HG03066 (cell line): ENCODE data around the gene PIK3R5.
"Not testable (repeated sequence)": the region's sequence is repeated elsewhere in the genome, so short reads cannot be mapped to it uniquely, and the experiment has no call there.

ENCODE experiments used
- ATAC-seq: cut with Tn5 transposase; IDR thresholded peaks from one replicate; pipeline ENCODE4 v1.9.1; 2021; ENCODE audit warnings: low read depth; ENCODE audit not compliant: unreplicated experiment

The PIK3R5 gene

GRCh38 chr17:8885163-8885966, 80.1 kb downstream of the PIK3R5 start:
- ATAC-seq: not testable (repeated sequence)

GRCh38 chr17:8884336-8884990, 81.0 kb downstream of the PIK3R5 start:
- ATAC-seq: no peak

- ATAC-seq: no peak
These were observed 82.2 kb downstream of the PIK3R5 start for GRCh38 chr17:8883353-8883752.

GRCh38 chr17:8881606-8882005, 83.9 kb downstream of the PIK3R5 start:
- ATAC-seq: no peak

GRCh38 chr17:8880466-8880865, 85.0 kb downstream of the PIK3R5 start:
- no peak for ATAC-seq

- no peak for ATAC-seq
These were observed 86.1 kb downstream of the PIK3R5 start for GRCh38 chr17:8879410-8879809.

GRCh38 chr17:8877984-8878383, 87.5 kb downstream of the PIK3R5 start:
- no peak for ATAC-seq

- no peak for ATAC-seq
These were observed 89.5 kb downstream of the PIK3R5 start for GRCh38 chr17:8875957-8876356.

- no peak for ATAC-seq
These were observed 90.1 kb downstream of the PIK3R5 start for GRCh38 chr17:8875436-8875835.

GRCh38 chr17:8873801-8874715, 91.4 kb downstream of the PIK3R5 start:
- no peak for ATAC-seq

GRCh38 chr17:8872705-8873435, 92.6 kb downstream of the PIK3R5 start:
- no peak for ATAC-seq

- ATAC-seq: no peak
These were observed 93.3 kb downstream of the PIK3R5 start for GRCh38 chr17:8872036-8872704.

GRCh38 chr17:8871081-8871581, 94.4 kb downstream of the PIK3R5 start:
- no peak for ATAC-seq

GRCh38 chr17:8870406-8871040, 95.0 kb downstream of the PIK3R5 start:
- no peak for ATAC-seq

- ATAC-seq: no peak
These were observed 96.2 kb downstream of the PIK3R5 start for GRCh38 chr17:8869114-8869815.

- no peak for ATAC-seq
These were observed 97.0 kb downstream of the PIK3R5 start for GRCh38 chr17:8868529-8868951.

GRCh38 chr17:8868092-8868491, 97.4 kb downstream of the PIK3R5 start:
- no peak for ATAC-seq

GRCh38 chr17:8867361-8867981, 98.0 kb downstream of the PIK3R5 start, which contains the start of gene PIK3R6:
Gene PIK3R6, minus strand, starts transcription at chr17:8867674. Its CDS starts 17,880 bp downstream, at chr17:8849794.
- no peak for ATAC-seq
